ENCODE data around the gene TAOK2. TPM values are rescaled to one million over a fixed set of nuclear protein-coding genes. Genes with fewer than 3 reads are reported as not detected.

TAOK2 gene
- total RNA-seq, 1 experiment from 2014 or later = 21.5 TPM

GRCh38 chr16:30025574-30025973 lies 51.9 kb downstream of the TAOK2 start:
- Histone ChIP-seq H2AFZ (ENCODE audit: low read length) (no peak overlapping the region), H3K4me2 (ENCODE audit: low read depth, low read length, poor library complexity, severe bottlenecking) (no peak overlapping the region), H3K9ac (ENCODE audit: low read length) (no peak overlapping the region), H4K20me1 (ENCODE audit: insufficient read depth, low read depth, low read length) (0 out of 2 replicates have a peak, but pooled peaks cover 3% of the 10 kb centered on the region), H3K4me3 (ENCODE audit: low read length) (no peak overlapping the region), H3K27ac (ENCODE audit: low read length) (no peak overlapping the region), H3K4me1 (ENCODE audit: low read length) (peaks cover 5% of the 10 kb centered on the region), H3K9me3 (ENCODE audit: low read length) (no peaks in the 10 kb centered on the region), H3K36me3 (ENCODE audit: insufficient read depth, low read length) (no peaks in the 10 kb centered on the region), H3K9me2 (replicated peaks; ENCODE audit: insufficient read depth, low read length) (no peaks in the 10 kb centered on the region), H3K79me2 (ENCODE audit: low read length) (no peaks in the 10 kb centered on the region), H3K27me3 (ENCODE audit: low read length) (no peaks in the 10 kb centered on the region)
- no peak for DNase-seq

GRCh38 chr16:30026449-30026848 lies 52.8 kb downstream of the TAOK2 start:
- Histone ChIP-seq H4K20me1 (ENCODE audit: insufficient read depth, low read depth, low read length) (0 out of 2 replicates have a peak, but pooled peaks cover 3% of the 10 kb centered on the region), H3K9me2 (replicated peaks; ENCODE audit: insufficient read depth, low read length) (no peaks in the 10 kb centered on the region), H3K9ac (ENCODE audit: low read length) (no peak overlapping the region)

DNA sequence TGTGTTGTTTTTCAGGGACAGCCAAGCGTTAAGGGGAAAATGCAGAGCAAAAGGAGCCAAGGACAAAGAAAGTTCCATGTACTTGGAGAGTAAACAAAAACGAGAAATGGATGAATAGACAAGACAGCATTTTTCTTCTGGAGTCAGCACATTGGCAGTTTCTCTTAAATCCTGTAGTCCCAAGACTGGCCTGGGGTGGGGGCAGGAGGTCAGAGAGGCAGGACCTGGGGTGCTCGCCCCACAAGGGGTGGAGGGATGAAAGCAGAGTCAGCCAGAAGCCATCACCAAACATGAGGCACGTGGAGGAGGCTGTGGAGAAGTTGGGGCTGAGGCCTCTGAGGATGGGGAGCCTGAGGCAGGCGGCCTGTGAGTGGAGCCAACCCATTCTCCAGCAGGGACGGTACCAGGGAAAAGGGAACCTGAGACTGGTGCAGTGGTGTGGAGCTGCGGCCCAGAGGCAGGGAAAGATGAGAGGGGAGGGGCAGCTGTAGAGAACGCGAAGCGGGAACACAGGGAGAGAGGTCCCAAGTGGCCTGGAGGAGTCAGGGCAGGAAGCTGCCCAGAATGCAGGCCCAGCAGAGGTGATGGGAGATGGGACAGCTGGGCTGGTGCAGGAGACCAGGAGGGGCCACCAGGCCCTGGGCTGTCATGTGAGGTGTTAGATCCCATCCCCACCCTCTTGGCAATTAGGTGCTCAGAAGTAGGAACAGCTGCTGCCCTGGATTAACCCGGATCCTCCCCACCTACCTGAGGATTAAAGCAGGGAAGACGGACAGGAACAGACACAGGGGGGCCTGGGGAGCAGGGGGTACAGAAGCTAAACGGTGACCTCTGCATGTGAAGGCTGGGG lies 54.1 kb downstream of the TAOK2 start:
- Histone ChIP-seq H3K27ac (ENCODE audit: low read length) (no peak overlapping the region), H3K79me2 (ENCODE audit: low read length) (no peaks in the 10 kb centered on the region), H4K20me1 (ENCODE audit: insufficient read depth, low read depth, low read length) (0 out of 2 replicates have a peak, but pooled peaks cover 3% of the 10 kb centered on the region), H3K27me3 (ENCODE audit: low read length) (no peaks in the 10 kb centered on the region), H3K36me3 (ENCODE audit: insufficient read depth, low read length) (no peaks in the 10 kb centered on the region), H3K4me2 (ENCODE audit: low read depth, low read length, poor library complexity, severe bottlenecking) (no peak overlapping the region), H3K9me3 (ENCODE audit: low read length) (no peaks in the 10 kb centered on the region), H3K4me3 (ENCODE audit: low read length) (no peak overlapping the region), H2AFZ (ENCODE audit: low read length) (no peak overlapping the region), H3K4me1 (ENCODE audit: low read length) (no peaks in the 10 kb centered on the region), H3K9ac (ENCODE audit: low read length) (no peak overlapping the region), H3K9me2 (replicated peaks; ENCODE audit: insufficient read depth, low read length) (no peaks in the 10 kb centered on the region)
- DNase-seq = no peak

More at GRCh38 chr16:30026449-30026848, 52.8 kb downstream of the TAOK2 start:
- H3K4me3 ChIP-seq (ENCODE audit: low read length) = no peak overlapping the region
- H2AFZ ChIP-seq (ENCODE audit: low read length) = no peak overlapping the region
- DNase-seq = no peak
- no peaks in the 10 kb centered on the region for H3K36me3 ChIP-seq (ENCODE audit: insufficient read depth, low read length)
- H3K4me1 ChIP-seq (ENCODE audit: low read length) = peaks cover under 1% of the 10 kb centered on the region
- H3K4me2 ChIP-seq (ENCODE audit: low read depth, low read length, poor library complexity, severe bottlenecking) = no peak overlapping the region
- no peaks in the 10 kb centered on the region for H3K27me3 ChIP-seq (ENCODE audit: low read length)
- no peak overlapping the region for H3K27ac ChIP-seq (ENCODE audit: low read length)
- H3K79me2 ChIP-seq (ENCODE audit: low read length) = no peaks in the 10 kb centered on the region
- no peaks in the 10 kb centered on the region for H3K9me3 ChIP-seq (ENCODE audit: low read length)

DNA sequence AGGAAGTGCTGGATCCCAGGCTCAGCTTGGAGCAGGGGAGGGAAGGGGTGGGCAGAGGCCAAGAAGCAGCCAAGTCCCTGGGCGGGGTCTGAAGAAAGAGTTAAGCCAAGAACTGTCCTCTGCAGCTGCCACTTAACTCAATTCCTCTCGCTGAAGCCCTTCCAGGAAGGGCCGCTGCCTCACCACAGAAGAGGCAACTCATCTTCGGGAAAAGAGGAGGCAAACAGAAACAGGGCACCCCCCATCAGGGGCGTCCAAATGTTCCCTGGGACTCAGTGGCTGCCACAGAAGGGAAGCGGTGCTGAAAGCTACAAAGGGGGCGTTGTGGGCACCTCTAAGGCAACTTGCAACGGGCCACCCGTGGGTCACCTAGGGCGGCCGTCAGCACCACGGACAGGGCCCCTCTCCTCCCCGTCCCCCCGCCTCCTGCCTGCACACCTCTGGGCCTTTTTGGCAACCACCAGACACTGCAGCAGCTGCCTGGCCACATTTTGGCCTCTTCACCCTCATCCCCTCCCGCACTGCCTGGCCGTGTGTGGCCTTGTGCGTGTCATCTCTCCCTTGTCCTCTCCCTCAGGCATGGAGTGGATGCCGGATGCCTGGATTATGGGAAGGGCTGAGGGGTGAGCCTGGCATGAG lies 54.9 kb downstream of the TAOK2 start:
- no peak overlapping the region for H3K4me2 ChIP-seq (ENCODE audit: low read depth, low read length, poor library complexity, severe bottlenecking)
- H3K27me3 ChIP-seq (ENCODE audit: low read length) = no peaks in the 10 kb centered on the region
- H3K4me3 ChIP-seq (ENCODE audit: low read length) = no peak overlapping the region
- H3K27ac ChIP-seq (ENCODE audit: low read length) = no peak overlapping the region
- 0 out of 2 replicates have a peak, but pooled peaks cover 3% of the 10 kb centered on the region for H4K20me1 ChIP-seq (ENCODE audit: insufficient read depth, low read depth, low read length)
- H3K79me2 ChIP-seq (ENCODE audit: low read length) = no peaks in the 10 kb centered on the region
- H3K4me1 ChIP-seq (ENCODE audit: low read length) = no peaks in the 10 kb centered on the region
- H3K36me3 ChIP-seq (ENCODE audit: insufficient read depth, low read length) = no peaks in the 10 kb centered on the region
- DNase-seq = peak; percentile 77
- H2AFZ ChIP-seq (ENCODE audit: low read length) = no peak overlapping the region
- H3K9me2 ChIP-seq (replicated peaks; ENCODE audit: insufficient read depth, low read length) = no peaks in the 10 kb centered on the region
- no peaks in the 10 kb centered on the region for H3K9me3 ChIP-seq (ENCODE audit: low read length)
- no peak overlapping the region for H3K9ac ChIP-seq (ENCODE audit: low read length)

DNA sequence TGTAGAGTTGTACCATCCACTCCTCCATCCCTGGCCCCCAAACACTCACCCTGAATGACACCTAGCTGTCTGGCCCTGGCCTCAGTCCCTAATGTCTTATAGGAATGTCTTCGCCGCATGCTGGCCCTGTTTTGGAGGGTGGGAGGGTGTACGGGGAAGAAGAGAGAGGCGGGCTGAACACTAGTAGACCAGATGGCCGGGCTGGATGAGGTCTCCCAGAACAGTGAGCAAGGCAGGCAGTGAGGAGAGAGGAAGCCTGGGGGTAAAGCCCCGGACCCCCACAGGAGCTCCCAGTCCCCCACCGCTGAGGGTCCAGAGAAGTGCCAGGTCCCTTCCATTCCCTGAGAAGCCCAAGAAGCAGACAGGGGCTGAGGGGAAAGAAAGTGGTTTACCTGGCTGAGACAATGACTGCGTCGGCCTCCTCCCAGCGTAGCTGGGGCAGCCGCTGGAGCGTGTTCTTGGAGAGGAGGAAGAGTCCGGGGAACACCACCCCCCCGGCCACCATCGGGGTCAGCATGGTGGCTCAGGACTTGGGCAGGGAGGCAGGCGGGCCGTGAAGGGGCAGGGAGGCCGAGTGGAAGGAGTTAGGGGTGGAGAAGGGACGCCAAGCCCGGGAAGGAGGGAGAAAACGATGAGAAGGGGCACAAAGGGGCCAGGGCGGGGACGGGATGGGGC lies 56.5 kb downstream of the TAOK2 start:
- H4K20me1 ChIP-seq (ENCODE audit: insufficient read depth, low read depth, low read length) = 0 out of 2 replicates have a peak, but pooled peaks cover 3% of the 10 kb centered on the region
- H3K4me1 ChIP-seq (ENCODE audit: low read length) = no peaks in the 10 kb centered on the region
- no peak overlapping the region for H3K4me2 ChIP-seq (ENCODE audit: low read depth, low read length, poor library complexity, severe bottlenecking)
- no peak for DNase-seq
- H3K27ac ChIP-seq (ENCODE audit: low read length) = no peak overlapping the region
- H3K79me2 ChIP-seq (ENCODE audit: low read length) = no peaks in the 10 kb centered on the region
- no peaks in the 10 kb centered on the region for H3K9me3 ChIP-seq (ENCODE audit: low read length)
- H2AFZ ChIP-seq (ENCODE audit: low read length) = no peak overlapping the region
- no peak overlapping the region for H3K4me3 ChIP-seq (ENCODE audit: low read length)
- no peak overlapping the region for H3K9ac ChIP-seq (ENCODE audit: low read length)
- H3K36me3 ChIP-seq (ENCODE audit: insufficient read depth, low read length) = no peaks in the 10 kb centered on the region
- H3K27me3 ChIP-seq (ENCODE audit: low read length) = no peaks in the 10 kb centered on the region
- H3K9me2 ChIP-seq (replicated peaks; ENCODE audit: insufficient read depth, low read length) = no peaks in the 10 kb centered on the region

GRCh38 chr16:30030841-30031413 lies 57.3 kb downstream of the TAOK2 start, which contains the start of gene TLCD3B:
Gene TLCD3B (minus strand): TSS chr16:30031271. CDS start chr16:30030527, 744 bp downstream.
- no peaks in the 10 kb centered on the region for H3K79me2 ChIP-seq (ENCODE audit: low read length)
- DNase-seq = no peak
- H2AFZ ChIP-seq (ENCODE audit: low read length) = no peak within 1 kb of the TSS
- H3K4me3 ChIP-seq (ENCODE audit: low read length) = no peak within 1 kb of the TSS
- H3K9me2 ChIP-seq (replicated peaks; ENCODE audit: insufficient read depth, low read length) = no peaks in the 10 kb centered on the region
- H3K9me3 ChIP-seq (ENCODE audit: low read length) = no peaks in the 10 kb centered on the region
- no peaks in the 10 kb centered on the region for H3K4me1 ChIP-seq (ENCODE audit: low read length)
- 0 out of 2 replicates have a peak, but pooled peaks cover 3% of the 10 kb centered on the region for H4K20me1 ChIP-seq (ENCODE audit: insufficient read depth, low read depth, low read length)
- no peak within 1 kb of the TSS for H3K9ac ChIP-seq (ENCODE audit: low read length)
- no peaks in the 10 kb centered on the region for H3K36me3 ChIP-seq (ENCODE audit: insufficient read depth, low read length)
- H3K4me2 ChIP-seq (ENCODE audit: low read depth, low read length, poor library complexity, severe bottlenecking) = no peak within 1 kb of the TSS
- no peaks in the 10 kb centered on the region for H3K27me3 ChIP-seq (ENCODE audit: low read length)
- no peak within 1 kb of the TSS for H3K27ac ChIP-seq (ENCODE audit: low read length)

DNA sequence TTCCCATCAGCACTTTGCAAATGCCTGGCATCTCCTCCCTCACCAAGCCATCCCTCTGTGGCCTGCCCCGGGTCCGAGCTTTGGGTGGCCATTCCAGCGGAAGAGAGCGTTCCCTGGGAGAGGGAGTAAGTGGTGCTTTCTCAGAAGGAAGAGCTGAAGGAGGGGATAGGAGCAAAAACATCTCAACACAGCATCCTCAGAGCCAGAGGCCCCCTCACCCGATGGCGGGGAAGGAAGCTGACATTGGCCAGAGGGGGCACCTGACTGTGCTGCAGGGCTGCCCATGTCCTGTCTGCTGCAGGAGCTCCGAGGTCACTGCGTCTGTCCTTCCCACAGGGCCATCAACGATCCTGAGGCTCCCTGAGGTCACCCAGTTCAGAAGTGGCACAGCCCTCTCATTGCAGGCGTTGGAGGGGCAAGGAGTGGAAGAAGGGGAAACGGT lies 57.8 kb downstream of the TAOK2 start:
- DNase-seq = no peak
- Histone ChIP-seq H3K27ac (ENCODE audit: low read length) (no peak overlapping the region), H2AFZ (ENCODE audit: low read length) (no peak overlapping the region), H3K79me2 (ENCODE audit: low read length) (no peaks in the 10 kb centered on the region), H3K9me2 (replicated peaks; ENCODE audit: insufficient read depth, low read length) (no peaks in the 10 kb centered on the region), H3K27me3 (ENCODE audit: low read length) (no peaks in the 10 kb centered on the region), H3K9me3 (ENCODE audit: low read length) (no peaks in the 10 kb centered on the region), H3K4me2 (ENCODE audit: low read depth, low read length, poor library complexity, severe bottlenecking) (no peak overlapping the region), H3K4me3 (ENCODE audit: low read length) (no peak overlapping the region), H3K36me3 (ENCODE audit: insufficient read depth, low read length) (no peaks in the 10 kb centered on the region), H3K9ac (ENCODE audit: low read length) (no peak overlapping the region), H3K4me1 (ENCODE audit: low read length) (no peaks in the 10 kb centered on the region), H4K20me1 (ENCODE audit: insufficient read depth, low read depth, low read length) (0 out of 2 replicates have a peak, but pooled peaks cover 3% of the 10 kb centered on the region)

Measured in Karpas-422 (cell line).